ENCODE measurements around the gene ZBTB21. TPM values are rescaled to one million over a fixed set of nuclear protein-coding genes. Genes with fewer than 3 reads are reported as not detected.

ZBTB21 gene
- 3.4 and 6.0 TPM in 2 replicates for total RNA-seq

GRCh38 chr21:42009831-42010506, at the start of gene ZBTB21:
Gene ZBTB21, minus strand, starts transcription at chr21:42010360. Its CDS starts 16,265 bp downstream, at chr21:41994095.

GRCh38 chr21:41953831-41954653, 56.1 kb downstream of the ZBTB21 start, which contains the start of gene C2CD2:
Gene C2CD2, minus strand, starts transcription at chr21:41954018. Its CDS starts 370 bp downstream, at chr21:41953648.

Other genes starting within 250 kb of the ZBTB21 start
- 36.9 and 50.3 TPM in 2 replicates for gene RIPK4, start 243.3 kb downstream of the ZBTB21 start, total RNA-seq
- 5.3 and 5.8 TPM in 2 replicates for gene PRDM15, start 131.0 kb downstream of the ZBTB21 start, total RNA-seq
- gene C2CD2, start 56.3 kb downstream of the ZBTB21 start, total RNA-seq, result 10.0 and 11.3 TPM in 2 replicates
- not detected in 2 replicates for gene UMODL1, start 61.0 kb upstream of the ZBTB21 start, total RNA-seq
- gene ABCG1, start 208.8 kb upstream of the ZBTB21 start, total RNA-seq, result 42.7 and 94.0 TPM in 2 replicates